Measurements from ENCODE around the gene TTLL11.

Gene TTLL11

DNA sequence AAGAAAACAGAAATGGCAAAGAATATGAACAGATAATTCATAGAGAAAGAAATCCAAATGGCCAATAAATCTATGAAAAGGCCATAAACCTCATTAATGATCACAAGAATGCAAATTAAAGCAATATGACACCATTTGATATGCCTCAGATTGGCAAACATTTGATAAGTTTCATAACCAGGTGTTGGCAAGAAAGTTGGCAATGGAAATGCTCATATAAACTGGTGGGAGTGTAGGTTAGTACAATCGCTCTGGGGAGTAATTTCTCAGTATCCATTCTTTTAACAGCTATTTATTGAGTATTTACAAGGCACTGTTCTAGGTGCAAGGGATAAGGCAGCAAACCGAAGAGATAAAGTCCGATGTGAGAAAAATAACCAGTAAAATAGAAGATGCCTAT, 154.5 kb downstream of the TTLL11 start:
- no peak overlapping the region for H3K4me3 ChIP-seq (ENCODE audit: low read length)
- no peaks in the 10 kb centered on the region for H3K36me3 ChIP-seq (ENCODE audit: control insufficient read depth, insufficient read depth, low read length)
- no peaks in the 10 kb centered on the region for H3K27me3 ChIP-seq (ENCODE audit: control insufficient read depth, insufficient read depth, low read length)
- no peak overlapping the region for H3K9ac ChIP-seq (ENCODE audit: low read length)
- no peaks in the 10 kb centered on the region for H3K4me1 ChIP-seq (ENCODE audit: control insufficient read depth, insufficient read depth, low read length)
- H3K27ac ChIP-seq (ENCODE audit: low read depth, low read length): no peak overlapping the region

DNA sequence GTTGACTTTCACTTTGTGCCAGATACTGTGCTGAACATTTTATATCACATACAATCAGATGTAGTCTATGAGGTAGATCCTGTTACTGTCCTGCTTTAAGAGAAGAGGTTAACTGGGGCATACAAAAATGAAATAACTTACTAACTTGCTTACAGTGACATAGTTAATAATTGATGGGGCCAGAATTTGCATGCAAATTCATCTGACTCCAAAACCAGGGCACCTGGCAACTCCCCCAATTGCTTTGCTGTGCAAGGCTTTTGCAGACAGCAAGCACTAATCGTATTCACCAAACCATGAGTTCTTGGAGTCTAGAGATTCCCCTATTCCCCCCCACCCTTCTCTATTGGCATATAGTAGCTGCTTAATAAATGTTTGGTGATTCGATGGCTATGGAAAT, 155.9 kb downstream of the TTLL11 start:
- H3K9ac ChIP-seq (ENCODE audit: low read length): no peak overlapping the region
- no peak overlapping the region for H3K4me3 ChIP-seq (ENCODE audit: low read length)
- no peak overlapping the region for H3K27ac ChIP-seq (ENCODE audit: low read depth, low read length)
- no peaks in the 10 kb centered on the region for H3K4me1 ChIP-seq (ENCODE audit: control insufficient read depth, insufficient read depth, low read length)
- H3K36me3 ChIP-seq (ENCODE audit: control insufficient read depth, insufficient read depth, low read length): no peaks in the 10 kb centered on the region
- no peaks in the 10 kb centered on the region for H3K27me3 ChIP-seq (ENCODE audit: control insufficient read depth, insufficient read depth, low read length)

- Histone ChIP-seq H3K9ac (ENCODE audit: low read length) (no peak overlapping the region), H3K4me3 (ENCODE audit: low read length) (no peak overlapping the region), H3K27me3 (ENCODE audit: control insufficient read depth, insufficient read depth, low read length) (no peaks in the 10 kb centered on the region), H3K27ac (ENCODE audit: low read depth, low read length) (no peak overlapping the region), H3K36me3 (ENCODE audit: control insufficient read depth, insufficient read depth, low read length) (no peaks in the 10 kb centered on the region), H3K4me1 (ENCODE audit: control insufficient read depth, insufficient read depth, low read length) (no peaks in the 10 kb centered on the region)
These were observed 157.4 kb downstream of the TTLL11 start for GRCh38 chr9:121935739-121936138.

DNA sequence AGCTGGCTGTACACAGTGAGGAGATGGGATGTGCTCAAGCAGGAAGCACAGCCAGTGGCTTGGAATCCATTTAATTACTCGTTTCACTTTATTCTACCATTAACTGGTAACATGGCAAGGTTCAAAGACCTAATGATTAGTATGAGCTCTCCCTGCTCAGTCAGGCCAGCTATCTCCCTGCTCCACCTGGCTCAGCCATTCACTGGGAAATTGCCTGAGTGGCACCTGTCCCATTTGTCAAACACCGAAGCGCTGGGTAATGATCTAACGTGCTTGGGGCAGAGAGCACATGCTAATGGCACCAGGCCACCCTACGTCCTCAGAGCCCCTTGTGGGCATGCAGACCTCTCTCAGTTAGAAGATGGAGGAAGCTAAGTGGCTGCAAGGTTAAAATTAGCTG, 162.2 kb downstream of the TTLL11 start:
- Histone ChIP-seq H3K27me3 (ENCODE audit: control insufficient read depth, insufficient read depth, low read length) (no peaks in the 10 kb centered on the region), H3K4me1 (ENCODE audit: control insufficient read depth, insufficient read depth, low read length) (no peaks in the 10 kb centered on the region), H3K4me3 (ENCODE audit: low read length) (no peak overlapping the region), H3K27ac (ENCODE audit: low read depth, low read length) (no peak overlapping the region), H3K36me3 (ENCODE audit: control insufficient read depth, insufficient read depth, low read length) (no peaks in the 10 kb centered on the region), H3K9ac (ENCODE audit: low read length) (no peak overlapping the region)

GRCh38 chr9:121929893-121930875, 162.9 kb downstream of the TTLL11 start:
- Histone ChIP-seq H3K4me1 (ENCODE audit: control insufficient read depth, insufficient read depth, low read length) (no peaks in the 10 kb centered on the region), H3K4me3 (ENCODE audit: low read length) (no peak overlapping the region), H3K27me3 (ENCODE audit: control insufficient read depth, insufficient read depth, low read length) (no peaks in the 10 kb centered on the region), H3K9ac (ENCODE audit: low read length) (no peak overlapping the region), H3K27ac (ENCODE audit: low read depth, low read length) (no peak overlapping the region), H3K36me3 (ENCODE audit: control insufficient read depth, insufficient read depth, low read length) (no peaks in the 10 kb centered on the region)

DNA sequence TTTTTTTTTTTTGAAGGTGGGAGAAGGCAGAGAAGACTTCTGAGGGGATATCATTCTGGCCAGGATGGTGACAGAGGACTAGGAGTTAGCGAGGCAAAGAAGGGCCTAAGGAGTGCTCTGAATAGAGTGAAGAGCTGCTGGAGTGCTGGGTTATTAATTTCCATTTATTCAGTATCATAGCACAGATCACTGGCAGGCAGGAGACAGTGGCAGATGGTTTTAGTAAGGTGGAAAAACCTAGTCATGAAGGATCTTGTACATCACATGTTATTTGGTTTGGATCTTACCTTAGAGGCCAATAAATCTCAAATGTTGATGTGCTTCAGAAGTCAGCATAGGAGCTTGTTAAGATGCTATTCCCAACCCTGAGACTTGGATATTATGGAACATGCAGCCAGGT, 165.5 kb downstream of the TTLL11 start:
- Histone ChIP-seq H3K9ac (ENCODE audit: low read length) (no peak overlapping the region), H3K27ac (ENCODE audit: low read depth, low read length) (no peak overlapping the region), H3K4me1 (ENCODE audit: control insufficient read depth, insufficient read depth, low read length) (no peaks in the 10 kb centered on the region), H3K27me3 (ENCODE audit: control insufficient read depth, insufficient read depth, low read length) (no peaks in the 10 kb centered on the region), H3K36me3 (ENCODE audit: control insufficient read depth, insufficient read depth, low read length) (no peaks in the 10 kb centered on the region), H3K4me3 (ENCODE audit: low read length) (no peak overlapping the region)

- no peak overlapping the region for H3K27ac ChIP-seq (ENCODE audit: low read depth, low read length)
- H3K4me3 ChIP-seq (ENCODE audit: low read length): no peak overlapping the region
- no peak overlapping the region for H3K9ac ChIP-seq (ENCODE audit: low read length)
- no peaks in the 10 kb centered on the region for H3K4me1 ChIP-seq (ENCODE audit: control insufficient read depth, insufficient read depth, low read length)
- no peaks in the 10 kb centered on the region for H3K36me3 ChIP-seq (ENCODE audit: control insufficient read depth, insufficient read depth, low read length)
- H3K27me3 ChIP-seq (ENCODE audit: control insufficient read depth, insufficient read depth, low read length): no peaks in the 10 kb centered on the region
These were observed 166.0 kb downstream of the TTLL11 start for GRCh38 chr9:121927081-121927480.

DNA sequence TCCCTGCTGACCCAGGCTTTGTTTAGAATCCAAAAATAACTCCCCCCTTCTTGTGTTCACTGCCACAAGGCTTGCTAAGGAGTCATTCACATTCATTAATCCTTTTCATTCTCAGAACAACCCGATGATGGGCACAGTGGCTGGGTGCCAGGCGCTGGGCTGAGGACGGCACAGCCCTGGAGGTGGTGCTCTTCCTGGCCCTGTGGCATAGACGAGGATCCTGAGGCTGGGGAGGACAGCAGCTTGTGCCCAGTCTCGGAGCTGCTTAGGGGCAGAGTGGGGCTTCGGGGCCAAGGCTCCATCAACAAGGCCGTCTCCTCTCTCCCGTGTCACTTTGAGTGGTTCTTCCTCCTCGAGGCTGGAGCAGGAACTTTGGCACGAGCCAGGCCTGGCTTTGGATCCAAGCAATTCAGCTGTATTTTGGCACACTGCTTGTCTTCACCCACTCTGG, 166.7 kb downstream of the TTLL11 start:
- no peak overlapping the region for H3K4me3 ChIP-seq (ENCODE audit: low read length)
- no peak overlapping the region for H3K9ac ChIP-seq (ENCODE audit: low read length)
- no peaks in the 10 kb centered on the region for H3K27me3 ChIP-seq (ENCODE audit: control insufficient read depth, insufficient read depth, low read length)

GRCh38 chr9:121925935-121926334, 167.2 kb downstream of the TTLL11 start:
- H3K36me3 ChIP-seq (ENCODE audit: control insufficient read depth, insufficient read depth, low read length): no peaks in the 10 kb centered on the region
- no peak overlapping the region for H3K4me3 ChIP-seq (ENCODE audit: low read length)
- no peak overlapping the region for H3K27ac ChIP-seq (ENCODE audit: low read depth, low read length)
- no peak overlapping the region for H3K9ac ChIP-seq (ENCODE audit: low read length)
- no peaks in the 10 kb centered on the region for H3K27me3 ChIP-seq (ENCODE audit: control insufficient read depth, insufficient read depth, low read length)
- no peaks in the 10 kb centered on the region for H3K4me1 ChIP-seq (ENCODE audit: control insufficient read depth, insufficient read depth, low read length)

More for the DNA sequence above, 166.7 kb downstream of the TTLL11 start:
- Histone ChIP-seq H3K27ac (ENCODE audit: low read depth, low read length) (no peak overlapping the region), H3K36me3 (ENCODE audit: control insufficient read depth, insufficient read depth, low read length) (no peaks in the 10 kb centered on the region), H3K4me1 (ENCODE audit: control insufficient read depth, insufficient read depth, low read length) (no peaks in the 10 kb centered on the region)

GRCh38 chr9:121924700-121925099, 168.4 kb downstream of the TTLL11 start:
- Histone ChIP-seq H3K27ac (ENCODE audit: low read depth, low read length) (no peak overlapping the region), H3K4me1 (ENCODE audit: control insufficient read depth, insufficient read depth, low read length) (no peaks in the 10 kb centered on the region), H3K9ac (ENCODE audit: low read length) (no peak overlapping the region), H3K4me3 (ENCODE audit: low read length) (no peak overlapping the region), H3K36me3 (ENCODE audit: control insufficient read depth, insufficient read depth, low read length) (no peaks in the 10 kb centered on the region), H3K27me3 (ENCODE audit: control insufficient read depth, insufficient read depth, low read length) (no peaks in the 10 kb centered on the region)

- no peak overlapping the region for H3K4me3 ChIP-seq (ENCODE audit: low read length)
- H3K27ac ChIP-seq (ENCODE audit: low read depth, low read length): no peak overlapping the region
These were observed 171.7 kb downstream of the TTLL11 start for GRCh38 chr9:121921444-121921843.

DNA sequence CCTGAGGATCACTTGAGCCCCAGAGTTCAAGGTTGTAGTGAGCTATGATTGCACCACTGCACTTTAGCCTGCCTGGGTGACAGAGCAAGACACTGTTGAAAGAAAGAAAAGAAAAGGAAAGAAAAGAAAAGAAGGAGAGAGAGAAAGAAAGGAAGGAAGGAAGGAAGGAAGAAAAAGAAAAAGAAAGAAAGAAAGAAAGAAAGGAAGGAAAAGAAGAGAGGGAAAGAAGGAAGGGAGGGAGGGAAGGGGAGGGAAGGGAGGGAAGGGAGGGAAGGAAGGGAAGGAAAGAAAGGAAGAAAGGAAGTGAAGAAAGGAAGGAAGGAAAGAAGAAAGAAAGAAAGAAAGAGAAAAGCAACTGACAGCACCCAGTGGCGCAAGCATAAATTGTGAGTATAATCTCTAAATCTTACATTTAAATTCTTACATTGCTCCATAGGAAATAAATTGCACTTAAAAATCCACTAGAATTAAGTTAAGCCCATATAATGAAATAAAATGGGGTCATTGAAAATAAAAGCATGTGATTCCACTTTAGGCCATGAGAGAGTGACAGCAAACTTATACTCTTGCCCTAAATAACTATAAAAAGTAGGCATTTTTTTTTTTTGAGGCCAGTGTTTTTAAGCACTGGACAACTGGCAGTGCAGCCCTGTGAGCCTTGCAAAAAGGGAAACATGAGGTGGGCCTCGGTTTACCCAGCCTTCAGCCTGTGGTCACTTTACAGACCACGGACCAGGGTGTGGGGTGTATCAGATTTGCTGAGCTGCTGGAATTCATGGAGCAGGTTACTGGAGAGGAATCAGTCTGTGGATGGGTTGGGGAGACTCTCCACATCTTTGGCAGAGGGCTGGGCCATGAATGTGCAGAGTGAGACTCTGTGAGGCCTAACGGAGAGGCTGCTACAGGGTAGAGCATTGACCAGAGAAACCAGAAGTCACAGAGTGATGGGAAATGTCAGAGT, 175.5 kb downstream of the TTLL11 start:
- Histone ChIP-seq H3K4me1 (ENCODE audit: control insufficient read depth, insufficient read depth, low read length) (no peaks in the 10 kb centered on the region), H3K4me3 (ENCODE audit: low read length) (no peak overlapping the region), H3K9ac (ENCODE audit: low read length) (no peak overlapping the region), H3K36me3 (ENCODE audit: control insufficient read depth, insufficient read depth, low read length) (no peaks in the 10 kb centered on the region), H3K27me3 (ENCODE audit: control insufficient read depth, insufficient read depth, low read length) (no peaks in the 10 kb centered on the region), H3K27ac (ENCODE audit: low read depth, low read length) (no peak overlapping the region)

More at GRCh38 chr9:121921444-121921843, 171.7 kb downstream of the TTLL11 start:
- Histone ChIP-seq H3K27me3 (ENCODE audit: control insufficient read depth, insufficient read depth, low read length) (no peaks in the 10 kb centered on the region), H3K9ac (ENCODE audit: low read length) (no peak overlapping the region), H3K4me1 (ENCODE audit: control insufficient read depth, insufficient read depth, low read length) (no peaks in the 10 kb centered on the region), H3K36me3 (ENCODE audit: control insufficient read depth, insufficient read depth, low read length) (no peaks in the 10 kb centered on the region)
